K562 (cell line): ENCODE measurements around the gene ACAP2. TPM values are rescaled to one million over a fixed set of nuclear protein-coding genes. Genes with fewer than 3 reads are reported as not detected.

Experiments
- CHD4 ChIP-seq: fragments of 200-600 bp; sonication (generic); IDR thresholded peaks from 3 replicates; pipeline ENCODE4 v1.6.1; 2012; ENCODE audit warnings: low read depth, mild to moderate bottlenecking, mixed read lengths, low read length, inconsistent platforms; ENCODE audit not compliant: insufficient read depth, insufficient replicate concordance, poor library complexity, severe bottlenecking
- IRF2 ChIP-seq: sonication (generic); formaldehyde crosslinking; IDR thresholded peaks from 2 replicates; pipeline ENCODE4 v1.8.1; 2022; ENCODE audit warnings: mild to moderate bottlenecking, missing genetic modification reagents
- L3MBTL2 ChIP-seq: fragments of 450-650 bp; IDR thresholded peaks from 2 replicates; pipeline ENCODE4 v1.6.1; 2016; ENCODE audit warnings: mild to moderate bottlenecking, moderate library complexity
- MTA1 ChIP-seq: fragments of 450-650 bp; IDR thresholded peaks from 2 replicates; pipeline ENCODE4 v1.6.1; 2017; ENCODE audit warnings: borderline replicate concordance
- MXD1 ChIP-seq: fragments of 250-450 bp; sonication (Bioruptor Pico); IDR thresholded peaks from 2 replicates; pipeline ENCODE4 v1.8.0; 2021; ENCODE audit warnings: borderline replicate concordance, mild to moderate bottlenecking, moderate library complexity; ENCODE audit not compliant: poor library complexity, severe bottlenecking
- NELFE ChIP-seq: IDR thresholded peaks from 2 replicates; pipeline ENCODE4 v1.6.1; 2011; ENCODE audit warnings: mild to moderate bottlenecking; ENCODE audit not compliant: insufficient read depth, insufficient read length
- NUFIP1 ChIP-seq: fragments of 450-650 bp; IDR thresholded peaks from 2 replicates; pipeline ENCODE4 v1.6.1; 2018; ENCODE audit not compliant: partially characterized antibody
- POU5F1 ChIP-seq: fragments of 150-350 bp; IDR thresholded peaks from 2 replicates; pipeline ENCODE4 v1.6.1; 2014; ENCODE audit warnings: borderline replicate concordance, low read length, low read depth, mild to moderate bottlenecking; ENCODE audit not compliant: partially characterized antibody
- SLC30A9 ChIP-seq: fragments of 250-450 bp; sonication (Bioruptor Pico); IDR thresholded peaks from 2 replicates; pipeline ENCODE4 v1.8.0; 2022; ENCODE audit warnings: mild to moderate bottlenecking, moderate library complexity
- SMARCA4 ChIP-seq: fragments of 450-650 bp; IDR thresholded peaks from 2 replicates; pipeline ENCODE4 v1.6.1; 2016
- TRIM24 ChIP-seq, 2 experiments: fragments of 450-650 bp; IDR thresholded peaks; 2 replicates each; pipeline ENCODE4 v1.6.1; 2016
- ZBTB11 ChIP-seq, 3 experiments: fragments of 200-800 bp in 1 of 3; fragments of 250-450 bp in 1 of 3; fragments of 450-650 bp in 1 of 3; sonication (Bioruptor Pico) in 1 of 3; sonication (Bioruptor generic) in 1 of 3; formaldehyde crosslinking in 1 of 3; IDR thresholded peaks; 2 replicates each; pipeline versions ENCODE4 v1.6.1 to v1.8.0; 2016 to 2022; ENCODE audit warnings: mild to moderate bottlenecking in 2 of 3, missing genetic modification characterization in 2 of 3, missing compliant biosample characterization in 1 of 3, moderate library complexity in 1 of 3
- ZNF121 ChIP-seq: sonication (generic); formaldehyde crosslinking; conservative IDR thresholded peaks from 2 replicates; pipeline ENCODE4 v1.8.0; 2022; ENCODE audit warnings: missing genetic modification reagents
- ZNF239 ChIP-seq: fragments of 250-450 bp; sonication (Bioruptor Pico); IDR thresholded peaks from 2 replicates; pipeline ENCODE4 v1.4.0; 2020; ENCODE audit warnings: mild to moderate bottlenecking
- ZNF583 ChIP-seq: fragments of 250-450 bp; sonication (Bioruptor Pico); IDR thresholded peaks from 2 replicates; pipeline ENCODE4 v1.4.0; 2020
- ZNF609 ChIP-seq: sonication (generic); formaldehyde crosslinking; IDR thresholded peaks from 2 replicates; pipeline ENCODE4 v1.8.1; 2023; ENCODE audit warnings: missing genetic modification reagents, mild to moderate bottlenecking, borderline replicate concordance
- polyA plus RNA-seq, 8 experiments: library from polyadenylated mRNA; depleted of rRNA in 4 of 8; stranded (reverse) in 5 of 8; unstranded in 3 of 8; fragments of >200 nt; fragmentation: Nextera tagmentation in 2 of 8; fragmentation: Illumina TruSeq in 1 of 8; extraction: Ambion mirVana in 2 of 8; extraction: Trizol in 1 of 8; gene quantifications; 2 replicates each; pipeline versions ENCODE4 v1.2.1 to v1.2.3, GENCODE V29; 2011 to 2014; ENCODE audit warnings: inconsistent platforms in 1 of 8, missing spikeins in 1 of 8
- total RNA-seq, 7 experiments: library from RNA; depleted of rRNA in 6 of 7; stranded (reverse); fragments of >200 nt in 6 of 7; fragmentation: Illumina TruSeq in 2 of 7; extraction: Trizol in 2 of 7; gene quantifications; 2 replicates each; pipeline versions ENCODE4 v1.2.1 to v1.2.3, GENCODE V29; 2011 to 2021; ENCODE audit warnings: low replicate concordance in 1 of 7
- TF ChIP-seq, protein P1 (sequence below): sonication (generic); formaldehyde crosslinking; IDR thresholded peaks from 2 replicates; pipeline ENCODE4 v1.8.1; 2023; ENCODE audit warnings: mild to moderate bottlenecking, missing genetic modification reagents, moderate library complexity

Gene ACAP2
- total and polyA plus RNA-seq, 9 of the 15 experiments (the other 6 are each of a cell fraction or from before 2014, with no cell fraction given), result 10.6 to 52.7 (median 34.4) TPM

- TF ChIP-seq ZBTB11 (CRISPR knock-in tag; IDR thresholded peaks at IDR 0.05) (0 out of 6 replicates have a peak, but pooled peaks of 1 of the 3 experiments have one; percentile 15), ZNF121 (CRISPR knock-in tag) (no peak), L3MBTL2 (peak; percentile 94), ZNF609 (CRISPR knock-in tag) (no peak), SLC30A9 (CRISPR knock-in tag) (no peak), MXD1 (CRISPR knock-in tag) (no peak), CHD4 (no peak), MTA1 (no peak), NUFIP1 (no peak), SMARCA4 (no peak), TRIM24 (IDR thresholded peaks at IDR 0.05) (peak in 1 of 2 experiments; percentile 65; a peak in 2 of 4 replicates), NELFE (no peak), ZNF583 (CRISPR knock-in tag) (0 out of 2 replicates have a peak, but pooled peaks have one; percentile 35), POU5F1 (no peak), ZNF239 (CRISPR knock-in tag) (no peak), IRF2 (CRISPR knock-in tag) (no peak)
- TF ChIP-seq, protein P1, sequence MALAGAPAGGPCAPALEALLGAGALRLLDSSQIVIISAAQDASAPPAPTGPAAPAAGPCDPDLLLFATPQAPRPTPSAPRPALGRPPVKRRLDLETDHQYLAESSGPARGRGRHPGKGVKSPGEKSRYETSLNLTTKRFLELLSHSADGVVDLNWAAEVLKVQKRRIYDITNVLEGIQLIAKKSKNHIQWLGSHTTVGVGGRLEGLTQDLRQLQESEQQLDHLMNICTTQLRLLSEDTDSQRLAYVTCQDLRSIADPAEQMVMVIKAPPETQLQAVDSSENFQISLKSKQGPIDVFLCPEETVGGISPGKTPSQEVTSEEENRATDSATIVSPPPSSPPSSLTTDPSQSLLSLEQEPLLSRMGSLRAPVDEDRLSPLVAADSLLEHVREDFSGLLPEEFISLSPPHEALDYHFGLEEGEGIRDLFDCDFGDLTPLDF (CRISPR knock-in tag), result no peak
Measured at GRCh38 chr3:195442573-195443390, at the start of gene ACAP2 (continued).
